H9 (cell line): Measurements from ENCODE around the gene NT5DC4. TPM values are rescaled to one million over a fixed set of nuclear protein-coding genes. Genes with fewer than 3 reads are reported as not detected.
A peak's percentile ranks its signal among the peaks of the same experiment; 100 is the strongest.

Experiments used
- DNase-seq: peaks from one replicate; pipeline ENCODE4 v3.0.0-alpha.2; 2017
- H2AFZ ChIP-seq: one replicate; pipeline ENCODE4 v1.6.1; 2013; ENCODE audit warnings: mild to moderate bottlenecking, low read length, control low read depth, moderate library complexity
- H2AK5ac ChIP-seq: 2 replicates; pipeline ENCODE4 v1.6.1; 2013; ENCODE audit warnings: low read length, control low read depth, mixed read lengths; ENCODE audit not compliant: insufficient read length
- H2BK120ac ChIP-seq: one replicate; pipeline ENCODE4 v1.6.1; 2013; ENCODE audit warnings: low read depth, mild to moderate bottlenecking, low read length, control low read depth, inconsistent platforms; ENCODE audit not compliant: poor library complexity, severe bottlenecking
- H2BK12ac ChIP-seq: 2 replicates; pipeline ENCODE4 v1.6.1; 2013; ENCODE audit warnings: low read length, control low read depth, mixed read lengths, low read depth; ENCODE audit not compliant: insufficient read length
- H2BK15ac ChIP-seq: 2 replicates; pipeline ENCODE4 v1.6.1; 2013; ENCODE audit warnings: low read depth, low read length, control low read depth
- H2BK20ac ChIP-seq: one replicate; pipeline ENCODE4 v1.6.1; 2013; ENCODE audit warnings: low read depth, mild to moderate bottlenecking, low read length, control low read depth, inconsistent platforms; ENCODE audit not compliant: poor library complexity, severe bottlenecking
- H2BK5ac ChIP-seq: 2 replicates; pipeline ENCODE4 v1.6.1; 2013; ENCODE audit warnings: low read length, control low read depth, mixed read lengths; ENCODE audit not compliant: insufficient read length
- H3K14ac ChIP-seq: 2 replicates; pipeline ENCODE4 v1.6.1; 2013; ENCODE audit warnings: low read length, control low read depth; ENCODE audit not compliant: insufficient read depth
- H3K18ac ChIP-seq: 2 replicates; pipeline ENCODE4 v1.6.1; 2013; ENCODE audit warnings: low read depth, mild to moderate bottlenecking, mixed read lengths, low read length, control low read depth; ENCODE audit not compliant: insufficient read length
- H3K23ac ChIP-seq: 2 replicates; pipeline ENCODE4 v1.6.1; 2013; ENCODE audit warnings: low read length, control low read depth, mixed read lengths, low read depth; ENCODE audit not compliant: insufficient read length
- H3K23me2 ChIP-seq: 2 replicates; pipeline ENCODE4 v1.6.1; 2013; ENCODE audit warnings: low read depth, mild to moderate bottlenecking, mixed read lengths, low read length, control low read depth; ENCODE audit not compliant: insufficient read length, poor library complexity, severe bottlenecking
- H3K27ac ChIP-seq: 2 replicates; pipeline ENCODE4 v1.5.1; 2013; ENCODE audit warnings: low read length, control low read depth, mixed read lengths, low read depth; ENCODE audit not compliant: insufficient read length
- H3K27me3 ChIP-seq: 2 replicates; pipeline ENCODE4 v1.6.1; 2013; ENCODE audit warnings: low read length, control low read depth, inconsistent platforms; ENCODE audit not compliant: insufficient read depth
- H3K4ac ChIP-seq: 2 replicates; pipeline ENCODE4 v1.6.1; 2013; ENCODE audit warnings: low read depth, mild to moderate bottlenecking, control low read depth, inconsistent platforms, low read length, moderate library complexity
- H3K4me1 ChIP-seq: 2 replicates; pipeline ENCODE4 v1.6.1; 2013; ENCODE audit warnings: low read length, control low read depth, inconsistent platforms; ENCODE audit not compliant: insufficient read depth
- H3K4me2 ChIP-seq: 2 replicates; pipeline ENCODE4 v1.6.1; 2013; ENCODE audit warnings: low read length, control low read depth, mixed read lengths; ENCODE audit not compliant: insufficient read length, insufficient read depth
- H3K56ac ChIP-seq: 2 replicates; pipeline ENCODE4 v1.6.1; 2013; ENCODE audit warnings: low read depth, mild to moderate bottlenecking, mixed read lengths, low read length, control low read depth; ENCODE audit not compliant: insufficient read length
- H3K79me1 ChIP-seq: 2 replicates; pipeline ENCODE4 v1.6.1; 2013; ENCODE audit warnings: low read depth, mild to moderate bottlenecking, moderate library complexity, low read length, control low read depth, inconsistent platforms; ENCODE audit not compliant: insufficient read depth, poor library complexity, severe bottlenecking
- H3K79me2 ChIP-seq: 2 replicates; pipeline ENCODE4 v1.6.1; 2013; ENCODE audit warnings: low read length, control low read depth, inconsistent platforms; ENCODE audit not compliant: insufficient read depth
- H3K9ac ChIP-seq: 2 replicates; pipeline ENCODE4 v1.6.1; 2013; ENCODE audit warnings: low read length, control low read depth, mixed read lengths; ENCODE audit not compliant: insufficient read length; ENCODE audit errors: extremely low read depth
- H3K9me3 ChIP-seq: one replicate; pipeline ENCODE4 v1.6.1; 2013; ENCODE audit warnings: low read depth, low read length, inconsistent platforms; ENCODE audit not compliant: control insufficient read depth
- H3T11ph ChIP-seq: one replicate; pipeline ENCODE4 v1.6.1; 2013; ENCODE audit warnings: mild to moderate bottlenecking, low read length, control low read depth, inconsistent platforms
- H4K20me1 ChIP-seq: one replicate; pipeline ENCODE4 v1.6.1; 2013; ENCODE audit not compliant: control insufficient read depth, insufficient read length, insufficient read depth
- H4K5ac ChIP-seq: 2 replicates; pipeline ENCODE4 v1.6.1; 2013; ENCODE audit warnings: low read depth, mild to moderate bottlenecking, mixed read lengths, low read length, control low read depth; ENCODE audit not compliant: insufficient read length
- H4K8ac ChIP-seq: replicated peaks from 2 replicates; pipeline ENCODE4 v1.6.1; 2013; ENCODE audit warnings: low read length, control low read depth, mixed read lengths, low read depth; ENCODE audit not compliant: insufficient read length
- H4K91ac ChIP-seq: 2 replicates; pipeline ENCODE4 v1.6.1; 2013; ENCODE audit warnings: low read depth, mild to moderate bottlenecking, moderate library complexity, mixed read lengths, low read length, control low read depth; ENCODE audit not compliant: insufficient read length
- H3K27ac Mint-ChIP-seq, 3 experiments: 2 replicates in 2 of 3; 3 replicates in 1 of 3; pipeline ENCODE4 v1.8.0; 2020 to 2021; ENCODE audit warnings: mixed read lengths in 3 of 3, mild to moderate bottlenecking in 1 of 3, moderate library complexity in 1 of 3
- H3K27me3 Mint-ChIP-seq: 2 replicates; pipeline ENCODE4 v1.8.0; 2021; ENCODE audit warnings: low read depth, mild to moderate bottlenecking, moderate library complexity, mixed read lengths
- H3K36me3 Mint-ChIP-seq, 3 experiments: 2 replicates in 2 of 3; 3 replicates in 1 of 3; pipeline ENCODE4 v1.8.0; 2020 to 2021; ENCODE audit warnings: low read depth in 3 of 3, mixed read lengths in 3 of 3; ENCODE audit not compliant: insufficient read depth in 1 of 3
- H3K4me1 Mint-ChIP-seq, 2 experiments: 2 replicates each; pipeline ENCODE4 v1.8.0; 2020; ENCODE audit warnings: mixed read lengths in 2 of 2
- H3K4me3 Mint-ChIP-seq, 2 experiments: 2 replicates in 1 of 2; 3 replicates in 1 of 2; pipeline ENCODE4 v1.8.0; 2020 to 2021; ENCODE audit warnings: mild to moderate bottlenecking in 2 of 2, mixed read lengths in 2 of 2, moderate library complexity in 1 of 2
- H3K9me3 Mint-ChIP-seq, 2 experiments: 2 replicates in 1 of 2; 3 replicates in 1 of 2; pipeline ENCODE4 v1.8.0; 2020; ENCODE audit warnings: mild to moderate bottlenecking in 2 of 2, mixed read lengths in 2 of 2, moderate library complexity in 1 of 2
- total RNA-seq: library from RNA; stranded (reverse); gene quantifications from 2 replicates; pipeline ENCODE4 v1.2.1, GENCODE V29; 2021
- TF ChIP-seq, protein P1 (sequence below): fragments of 200-600 bp; sonication (generic); conservative IDR thresholded peaks from 3 replicates; pipeline ENCODE4 v1.8.0; 2021; ENCODE audit warnings: antibody characterized with exemption, mild to moderate bottlenecking

NT5DC4 gene
- total RNA-seq, 1 experiment from 2014 or later: not detected

- no peak for DNase-seq
- no peak overlapping the region for H2AK5ac ChIP-seq
- no peaks in the 10 kb centered on the region for H3K4me1 ChIP-seq
- no peak overlapping the region for H4K8ac ChIP-seq
- Mint-ChIP-seq H3K9me3 (no peaks in the 10 kb centered on the region), H3K4me1 (peaks cover 8 to 10% of the 10 kb centered on the region in 2 experiments; a peak in 3 of 4 replicates), H3K27ac (peak overlapping the region in 1 of 3 experiments; percentile 21; a peak in 2 of 7 replicates), H3K27me3 (no peaks in the 10 kb centered on the region), H3K36me3 (peaks cover 0 to 10% (median 0%) of the 10 kb centered on the region in 3 experiments; a peak in 1 of 7 replicates), H3K4me3 (no peak overlapping the region)
- H3K4ac ChIP-seq: no peak overlapping the region
- no peak overlapping the region for H3K27ac ChIP-seq
- H3K27me3 ChIP-seq: no peaks in the 10 kb centered on the region
- H3K14ac ChIP-seq: no peak overlapping the region
- H3K9me3 ChIP-seq: no peaks in the 10 kb centered on the region
- H3K79me1 ChIP-seq: no peaks in the 10 kb centered on the region
- no peak overlapping the region for H2AFZ ChIP-seq
- H3T11ph ChIP-seq: no peak overlapping the region
- H3K23ac ChIP-seq: no peak overlapping the region
- no peak overlapping the region for H2BK5ac ChIP-seq
- H3K23me2 ChIP-seq: no peaks in the 10 kb centered on the region
- no peak overlapping the region for H3K4me2 ChIP-seq
- H3K9ac ChIP-seq: no peak overlapping the region
- H2BK15ac ChIP-seq: no peak overlapping the region
- no peak overlapping the region for H4K91ac ChIP-seq
- no peak overlapping the region for H3K56ac ChIP-seq
- H3K79me2 ChIP-seq: no peaks in the 10 kb centered on the region
- no peak overlapping the region for H2BK120ac ChIP-seq
- no peak overlapping the region for H2BK12ac ChIP-seq
- H3K18ac ChIP-seq: no peak overlapping the region
- no peaks in the 10 kb centered on the region for H4K20me1 ChIP-seq
- TF ChIP-seq, protein P1, sequence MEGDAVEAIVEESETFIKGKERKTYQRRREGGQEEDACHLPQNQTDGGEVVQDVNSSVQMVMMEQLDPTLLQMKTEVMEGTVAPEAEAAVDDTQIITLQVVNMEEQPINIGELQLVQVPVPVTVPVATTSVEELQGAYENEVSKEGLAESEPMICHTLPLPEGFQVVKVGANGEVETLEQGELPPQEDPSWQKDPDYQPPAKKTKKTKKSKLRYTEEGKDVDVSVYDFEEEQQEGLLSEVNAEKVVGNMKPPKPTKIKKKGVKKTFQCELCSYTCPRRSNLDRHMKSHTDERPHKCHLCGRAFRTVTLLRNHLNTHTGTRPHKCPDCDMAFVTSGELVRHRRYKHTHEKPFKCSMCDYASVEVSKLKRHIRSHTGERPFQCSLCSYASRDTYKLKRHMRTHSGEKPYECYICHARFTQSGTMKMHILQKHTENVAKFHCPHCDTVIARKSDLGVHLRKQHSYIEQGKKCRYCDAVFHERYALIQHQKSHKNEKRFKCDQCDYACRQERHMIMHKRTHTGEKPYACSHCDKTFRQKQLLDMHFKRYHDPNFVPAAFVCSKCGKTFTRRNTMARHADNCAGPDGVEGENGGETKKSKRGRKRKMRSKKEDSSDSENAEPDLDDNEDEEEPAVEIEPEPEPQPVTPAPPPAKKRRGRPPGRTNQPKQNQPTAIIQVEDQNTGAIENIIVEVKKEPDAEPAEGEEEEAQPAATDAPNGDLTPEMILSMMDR: no peak
- H4K5ac ChIP-seq: no peak overlapping the region
- no peak overlapping the region for H2BK20ac ChIP-seq
Measured at GRCh38 chr2:112777036-112777435, 56.2 kb downstream of the NT5DC4 start.
